K562 (cell line): Measurements from ENCODE around the gene TEKT2.

Experiments used
- CEBPG ChIP-seq, 3 experiments: fragments of 200-800 bp in 1 of 3; sonication (Bioruptor generic) in 1 of 3; sonication (generic) in 1 of 3; formaldehyde crosslinking in 1 of 3; IDR thresholded peaks in 2 of 3; conservative IDR thresholded peaks in 1 of 3; 2 replicates each; pipeline versions ENCODE4 v1.6.1 to v1.8.0; 2016 to 2022; ENCODE audit warnings: missing compliant biosample characterization in 2 of 3, missing genetic modification characterization in 2 of 3, mild to moderate bottlenecking in 1 of 3, missing genetic modification reagents in 1 of 3
- CTCF ChIP-seq, 3 experiments: IDR thresholded peaks in 2 of 3; conservative IDR thresholded peaks in 1 of 3; 2 replicates each; pipeline ENCODE4 v1.5.1; 2011 to 2012; ENCODE audit warnings: low read length in 3 of 3, mild to moderate bottlenecking in 3 of 3, control low read depth in 2 of 3, improper control_type of control experiment in 1 of 3, inconsistent platforms in 1 of 3, low read depth in 1 of 3, mixed read lengths in 1 of 3, moderate library complexity in 1 of 3; ENCODE audit not compliant: insufficient read depth in 2 of 3
- GABPA ChIP-seq: fragments of 200-800 bp; sonication (Bioruptor generic); conservative IDR thresholded peaks from 2 replicates; pipeline ENCODE4 v1.6.1; 2016; ENCODE audit warnings: low read depth, missing genetic modification characterization, missing compliant biosample characterization
- MAZ ChIP-seq, 2 experiments: fragments of 450-650 bp in 1 of 2; sonication (generic) in 1 of 2; formaldehyde crosslinking; IDR thresholded peaks in 1 of 2; conservative IDR thresholded peaks in 1 of 2; 2 replicates each; pipeline versions ENCODE4 v1.4.0 to v1.5.0; 2020; ENCODE audit warnings: mild to moderate bottlenecking in 1 of 2, missing genetic modification reagents in 1 of 2
- MEIS2 ChIP-seq: fragments of 450-650 bp; IDR thresholded peaks from 2 replicates; pipeline ENCODE4 v1.6.1; 2014; ENCODE audit warnings: mild to moderate bottlenecking; ENCODE audit not compliant: partially characterized antibody
- MYNN ChIP-seq, 2 experiments: sonication (generic); formaldehyde crosslinking in 1 of 2; IDR thresholded peaks; 2 replicates each; pipeline versions ENCODE4 v1.5.0 to v1.6.1; 2016 to 2020; ENCODE audit warnings: antibody characterized with exemption in 1 of 2, missing genetic modification reagents in 1 of 2
- POLR2A ChIP-seq: fragments of 450-650 bp; conservative IDR thresholded peaks from 2 replicates; pipeline ENCODE4 v1.6.1; 2016
- SRF ChIP-seq, 2 experiments: fragments of 250-450, 450-650 bp in 1 of 2; sonication (Bioruptor Pico) in 1 of 2; sonication (generic) in 1 of 2; formaldehyde crosslinking; IDR thresholded peaks; 2 replicates each; pipeline versions ENCODE4 v1.5.0 to v1.5.1; 2020 to 2022; ENCODE audit warnings: mild to moderate bottlenecking in 1 of 2, missing genetic modification reagents in 1 of 2
- ZNF121 ChIP-seq: sonication (generic); formaldehyde crosslinking; conservative IDR thresholded peaks from 2 replicates; pipeline ENCODE4 v1.8.0; 2022; ENCODE audit warnings: missing genetic modification reagents

GRCh38 chr1:36040238-36040637 is 43.7 kb upstream of the TEKT2 start:
- TF ChIP-seq CTCF (IDR thresholded peaks at IDR 0.05 in 2 of 3, conservative IDR thresholded peaks at IDR 0.05 in 1 of 3; ENCODE audit: insufficient read depth in 2 of 3, low read depth in 1 of 3, low read length in 3 of 3) (no peak), MAZ (CRISPR knock-in tag; conservative IDR thresholded peaks at IDR 0.05 in 1 of 2, IDR thresholded peaks at IDR 0.05 in 1 of 2) (no peak), MYNN (IDR thresholded peaks at IDR 0.05) (no peak), MYNN (CRISPR knock-in tag; IDR thresholded peaks at IDR 0.05) (no peak), POLR2A (no peak), ZNF121 (CRISPR knock-in tag) (no peak), CEBPG (CRISPR knock-in tag; IDR thresholded peaks at IDR 0.05) (no peak), CEBPG (tag; conservative IDR thresholded peaks at IDR 0.05 in 1 of 2, IDR thresholded peaks at IDR 0.05 in 1 of 2) (no peak), GABPA (tag) (no peak), SRF (CRISPR knock-in tag; IDR thresholded peaks at IDR 0.05) (no peak), MEIS2 (no peak)
